Stimulated activated naive B cell treated with anti-CD40 and anti-IgM and Interleukin-4, amounts not matched to agents 10 μg/mL and 1 μg/mL and 100 μg/mL, for 72 hours (primary cell): ENCODE measurements around the gene NFKBIL1.
"Not testable (repeated sequence)": the region's sequence is repeated elsewhere in the genome, so short reads cannot be mapped to it uniquely, and the experiment has no call there.

Experiments
- ATAC-seq, 2 donors: fragments of 150-1000 bp; cut with Tn5 transposase; replicated peaks; 2 replicates each; pipeline ENCODE4 v1.10.0; 2021; ENCODE audit warnings: moderate library complexity in 1 of 2
- DNase-seq: peaks from one replicate; pipeline ENCODE4 v3.0.0; 2021
- H3K27ac Mint-ChIP-seq: one replicate; pipeline ENCODE4 v1.8.0; 2022; ENCODE audit warnings: mild to moderate bottlenecking, mixed read lengths
- H3K27me3 Mint-ChIP-seq, 2 donors: one replicate each; pipeline ENCODE4 v1.8.0; 2022; ENCODE audit warnings: mixed read lengths in 2 of 2
- H3K36me3 Mint-ChIP-seq, 2 donors: one replicate each; pipeline ENCODE4 v1.8.0; 2022; ENCODE audit warnings: mixed read lengths in 2 of 2, mild to moderate bottlenecking in 1 of 2
- H3K4me1 Mint-ChIP-seq, 2 donors: one replicate each; pipeline ENCODE4 v1.8.0; 2022; ENCODE audit warnings: mixed read lengths in 2 of 2, mild to moderate bottlenecking in 1 of 2
- H3K4me3 Mint-ChIP-seq, 2 donors: one replicate each; pipeline ENCODE4 v1.8.0; 2022; ENCODE audit warnings: mild to moderate bottlenecking in 2 of 2, mixed read lengths in 2 of 2, moderate library complexity in 1 of 2
- H3K9me3 Mint-ChIP-seq, 2 donors: one replicate each; pipeline ENCODE4 v1.8.0; 2022; ENCODE audit warnings: mixed read lengths in 2 of 2, mild to moderate bottlenecking in 1 of 2

NFKBIL1 gene

GRCh38 chr6:31546958-31547726 is at the start of gene NFKBIL1:
TSS of gene NFKBIL1 (plus strand) at chr6:31547608. CDS start at chr6:31547695, 87 bp downstream.
- H3K36me3 Mint-ChIP-seq = peaks cover 18 to 24% of the 10 kb centered on the region in 2 donors
- peak within 1 kb of the TSS; percentile 85 for H3K27ac Mint-ChIP-seq
- peaks cover 30 to 65% of the 10 kb centered on the region in 2 donors for H3K4me1 Mint-ChIP-seq
- DNase-seq = peak; percentile 92
- H3K9me3 Mint-ChIP-seq = no peaks in the 10 kb centered on the region
- H3K4me3 Mint-ChIP-seq = peak within 1 kb of the TSS; percentile 85
- peak; percentile 90 for ATAC-seq
- H3K27me3 Mint-ChIP-seq = no peaks in the 10 kb centered on the region

GRCh38 chr6:31498748-31499147 is 48.7 kb upstream of the NFKBIL1 start:
- no peak for ATAC-seq
- no peaks in the 10 kb centered on the region for H3K27me3 Mint-ChIP-seq
- peaks cover 43 to 71% of the 10 kb centered on the region in 2 donors for H3K4me1 Mint-ChIP-seq
- H3K9me3 Mint-ChIP-seq = no peaks in the 10 kb centered on the region
- peaks cover 5 to 20% of the 10 kb centered on the region in 2 donors for H3K36me3 Mint-ChIP-seq
- peak overlapping the region; percentile 95 for H3K27ac Mint-ChIP-seq
- no peak for DNase-seq
- peak overlapping the region; percentile 87 to 97 for H3K4me3 Mint-ChIP-seq

- H3K27ac Mint-ChIP-seq, H3K9me3 Mint-ChIP-seq, H3K27me3 Mint-ChIP-seq, ATAC-seq, DNase-seq: not testable (repeated sequence)
- peak overlapping the region; percentile 87 to 97 for H3K4me3 Mint-ChIP-seq
- peaks cover 5 to 20% of the 10 kb centered on the region in 2 donors for H3K36me3 Mint-ChIP-seq
- H3K4me1 Mint-ChIP-seq = peaks cover 43 to 70% of the 10 kb centered on the region in 2 donors
Measured at GRCh38 chr6:31499648-31500047, 47.8 kb upstream of the NFKBIL1 start.

DNA sequence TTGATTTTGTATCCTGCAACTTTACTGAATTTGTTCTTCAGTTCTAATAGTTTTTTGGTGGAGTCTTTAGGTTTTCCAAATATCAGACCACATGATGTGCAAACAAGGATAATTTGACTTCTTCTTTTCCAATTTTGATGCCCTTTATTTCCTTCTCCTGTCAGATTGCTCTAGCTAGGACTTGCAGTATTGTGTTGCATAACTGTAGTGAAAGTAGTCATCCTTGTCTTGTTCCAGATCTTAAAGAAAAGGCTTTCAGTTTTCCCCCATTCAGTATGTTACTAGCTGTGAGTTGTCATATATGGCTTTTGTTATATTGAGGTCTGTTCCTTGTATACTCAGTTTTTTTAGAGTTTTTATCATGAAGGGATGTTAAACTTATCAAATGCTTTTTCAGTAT is 44.8 kb upstream of the NFKBIL1 start:
- DNase-seq = no peak
- no peaks in the 10 kb centered on the region for H3K9me3 Mint-ChIP-seq
- H3K36me3 Mint-ChIP-seq = peaks cover 19 to 40% of the 10 kb centered on the region in 2 donors
- no peaks in the 10 kb centered on the region for H3K27me3 Mint-ChIP-seq
- no peak overlapping the region for H3K27ac Mint-ChIP-seq
- H3K4me1 Mint-ChIP-seq = peaks cover 29 to 59% of the 10 kb centered on the region in 2 donors
- no peak overlapping the region for H3K4me3 Mint-ChIP-seq
- ATAC-seq = no peak

GRCh38 chr6:31509036-31509435 is 38.4 kb upstream of the NFKBIL1 start:
- H3K4me3 Mint-ChIP-seq, H3K9me3 Mint-ChIP-seq, DNase-seq, ATAC-seq, H3K27me3 Mint-ChIP-seq: not testable (repeated sequence)
- Mint-ChIP-seq H3K36me3 (peaks cover 33 to 44% of the 10 kb centered on the region in 2 donors), H3K27ac (peak overlapping the region; percentile 26), H3K4me1 (peaks cover 4 to 12% of the 10 kb centered on the region in 2 donors)

DNA sequence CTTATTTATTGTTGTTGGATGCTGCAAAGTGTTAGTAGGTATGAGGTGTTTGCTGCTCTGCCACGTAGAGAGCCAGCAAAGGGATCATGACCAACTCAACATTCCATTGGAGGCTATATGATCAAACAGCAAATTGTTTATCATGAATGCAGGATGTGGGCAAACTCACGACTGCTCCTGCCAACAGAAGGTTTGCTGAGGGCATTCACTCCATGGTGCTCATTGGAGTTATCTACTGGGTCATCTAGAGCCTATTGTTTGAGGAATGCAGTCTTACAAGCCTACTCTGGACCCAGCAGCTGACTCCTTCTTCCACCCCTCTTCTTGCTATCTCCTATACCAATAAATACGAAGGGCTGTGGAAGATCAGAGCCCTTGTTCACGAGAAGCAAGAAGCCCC is 37.4 kb upstream of the NFKBIL1 start:
- H3K9me3 Mint-ChIP-seq = no peaks in the 10 kb centered on the region
- no peak overlapping the region for H3K4me3 Mint-ChIP-seq

DNA sequence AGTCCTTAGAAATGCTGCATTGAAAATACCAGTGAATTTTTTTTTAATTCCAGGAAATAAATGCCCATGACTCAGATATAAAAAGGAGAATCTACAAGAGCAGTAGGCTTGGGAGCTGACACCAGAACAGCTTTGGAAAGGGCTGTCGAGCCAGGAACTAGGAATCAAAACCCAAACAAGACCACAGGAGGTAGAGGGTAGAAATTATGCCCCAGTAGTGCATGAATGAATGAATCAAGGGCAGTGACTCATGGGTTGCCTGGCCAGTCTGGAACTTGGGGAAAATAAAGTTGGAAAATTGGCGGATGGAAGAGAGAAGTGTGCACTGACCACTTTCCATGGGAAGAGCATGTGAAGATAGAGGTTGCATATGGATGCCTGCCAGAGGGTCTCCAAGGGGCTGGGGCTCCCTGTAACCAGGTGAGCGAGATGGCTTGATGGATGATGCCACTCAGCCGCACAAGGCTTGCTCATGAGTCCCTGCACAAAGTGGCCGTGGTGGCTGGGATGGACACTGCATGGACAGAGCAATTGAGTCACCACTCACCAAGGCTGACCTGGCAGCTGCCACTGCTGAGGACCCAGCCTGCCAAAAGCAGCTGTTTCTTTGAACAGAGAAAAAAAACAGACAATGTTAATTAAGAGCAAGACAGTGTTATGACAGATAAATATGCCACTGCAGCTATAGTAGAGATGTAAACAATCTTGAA is 33.8 kb upstream of the NFKBIL1 start:
- Mint-ChIP-seq H3K27ac (no peak overlapping the region), H3K27me3 (no peaks in the 10 kb centered on the region), H3K4me1 (no peaks in the 10 kb centered on the region), H3K4me3 (no peak overlapping the region), H3K9me3 (no peaks in the 10 kb centered on the region), H3K36me3 (peaks cover 19 to 21% of the 10 kb centered on the region in 2 donors)
- DNase-seq = no peak
- no peak for ATAC-seq

More for the DNA sequence above, 37.4 kb upstream of the NFKBIL1 start:
- DNase-seq = no peak
- no peak overlapping the region for H3K27ac Mint-ChIP-seq
- peaks cover 2 to 8% of the 10 kb centered on the region in 2 donors for H3K4me1 Mint-ChIP-seq
- H3K36me3 Mint-ChIP-seq = peaks cover 31 to 42% of the 10 kb centered on the region in 2 donors
- no peaks in the 10 kb centered on the region for H3K27me3 Mint-ChIP-seq
- no peak for ATAC-seq

DNA sequence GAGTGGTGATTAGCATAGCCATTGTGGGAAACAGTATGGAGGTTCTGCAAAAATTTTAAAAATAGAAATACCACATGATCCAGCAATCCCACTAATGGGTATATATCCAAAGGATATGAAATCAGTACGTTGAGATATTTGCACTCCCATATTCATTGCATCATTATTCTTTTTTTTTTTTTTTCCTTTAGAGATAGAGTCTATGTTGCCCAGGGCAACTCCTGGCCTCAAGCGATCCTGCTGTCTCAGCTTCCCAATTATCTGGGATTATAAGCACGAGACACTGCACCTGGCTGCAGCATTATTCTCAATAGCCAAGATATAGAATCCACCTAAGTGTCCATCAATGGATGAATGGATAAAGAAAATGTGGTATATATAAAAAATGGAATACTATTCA is 25.6 kb upstream of the NFKBIL1 start:
- Mint-ChIP-seq H3K4me1 (peaks cover 0 to 3% of the 10 kb centered on the region in 2 donors), H3K27me3 (no peaks in the 10 kb centered on the region), H3K36me3 (no peaks in the 10 kb centered on the region), H3K27ac (no peak overlapping the region), H3K9me3 (no peaks in the 10 kb centered on the region), H3K4me3 (no peak overlapping the region)
- no peak for ATAC-seq
- DNase-seq = no peak

DNA sequence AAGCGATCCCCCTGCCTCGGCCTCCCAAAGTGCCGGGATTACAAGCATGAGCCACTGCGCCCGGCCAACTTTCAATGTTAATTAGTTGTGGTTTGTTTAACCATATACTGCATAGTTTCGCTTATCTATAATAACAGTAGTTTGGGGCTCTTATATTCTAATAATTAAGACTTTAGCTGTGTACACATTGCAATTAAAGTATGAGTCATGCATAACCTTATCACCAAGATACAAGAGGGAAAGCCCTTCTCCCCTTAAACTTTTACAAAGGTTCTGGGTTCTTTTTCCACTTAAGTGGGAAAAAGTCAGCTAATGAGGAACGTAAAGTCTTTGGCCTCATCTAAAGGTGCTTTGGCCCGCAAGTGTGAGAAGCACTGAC is 21.9 kb upstream of the NFKBIL1 start:
- H3K9me3 Mint-ChIP-seq = no peaks in the 10 kb centered on the region
- H3K4me1 Mint-ChIP-seq = peaks cover 7 to 10% of the 10 kb centered on the region in 2 donors
- DNase-seq = no peak
- ATAC-seq = no peak
- no peaks in the 10 kb centered on the region for H3K27me3 Mint-ChIP-seq
- H3K27ac Mint-ChIP-seq = no peak overlapping the region
- H3K4me3 Mint-ChIP-seq = no peak overlapping the region
- peaks cover 19 to 22% of the 10 kb centered on the region in 2 donors for H3K36me3 Mint-ChIP-seq

GRCh38 chr6:31525932-31526591 is 21.3 kb upstream of the NFKBIL1 start:
- Mint-ChIP-seq H3K27me3 (no peaks in the 10 kb centered on the region), H3K4me1 (peaks cover 7 to 13% of the 10 kb centered on the region in 2 donors), H3K36me3 (peaks cover 22 to 26% of the 10 kb centered on the region in 2 donors), H3K4me3 (no peak overlapping the region), H3K27ac (no peak overlapping the region), H3K9me3 (no peaks in the 10 kb centered on the region)
- no peak for ATAC-seq
- DNase-seq = no peak

- ATAC-seq (peak; percentile 17 to 18), DNase-seq (no peak)
- Mint-ChIP-seq H3K27me3 (no peaks in the 10 kb centered on the region), H3K4me3 (no peak overlapping the region), H3K27ac (peak overlapping the region; percentile 91), H3K4me1 (peaks cover 13 to 25% of the 10 kb centered on the region in 2 donors), H3K36me3 (peaks cover 27 to 38% of the 10 kb centered on the region in 2 donors), H3K9me3 (no peaks in the 10 kb centered on the region)
Measured at GRCh38 chr6:31528307-31528777, 19.1 kb upstream of the NFKBIL1 start.

- DNase-seq (no peak), ATAC-seq (peak; percentile 22 to 29)
- H3K4me1 Mint-ChIP-seq = peaks cover 13 to 29% of the 10 kb centered on the region in 2 donors
Measured at GRCh38 chr6:31528821-31529328, 18.5 kb upstream of the NFKBIL1 start, which contains the start of gene MCCD1. TSS of gene MCCD1 (plus strand) at chr6:31528962. CDS start at chr6:31529015, 53 bp downstream.

GRCh38 chr6:31529329-31530150 is 17.9 kb upstream of the NFKBIL1 start:
- H3K9me3 Mint-ChIP-seq = no peaks in the 10 kb centered on the region
- ATAC-seq (peak; percentile 20 to 38), DNase-seq (no peak)
- peaks cover 13 to 29% of the 10 kb centered on the region in 2 donors for H3K4me1 Mint-ChIP-seq
- H3K36me3 Mint-ChIP-seq = peaks cover 35 to 44% of the 10 kb centered on the region in 2 donors
- peak overlapping the region; percentile 91 for H3K27ac Mint-ChIP-seq
- no peak overlapping the region for H3K4me3 Mint-ChIP-seq
- no peaks in the 10 kb centered on the region for H3K27me3 Mint-ChIP-seq

More at GRCh38 chr6:31528821-31529328, 18.5 kb upstream of the NFKBIL1 start, which contains the start of gene MCCD1:
- peak within 1 kb of the TSS; percentile 91 for H3K27ac Mint-ChIP-seq
- no peak within 1 kb of the TSS for H3K4me3 Mint-ChIP-seq
- no peaks in the 10 kb centered on the region for H3K27me3 Mint-ChIP-seq
- H3K36me3 Mint-ChIP-seq = peaks cover 31 to 42% of the 10 kb centered on the region in 2 donors
- H3K9me3 Mint-ChIP-seq = no peaks in the 10 kb centered on the region
